GM12875 (cell line): ENCODE measurements around the gene NEUROD4.

Experiments used
- H3K4me3 ChIP-seq: one replicate; pipeline ENCODE4 v1.5.1; 2011; ENCODE audit warnings: low read depth, low read length, control low read depth
- CTCF ChIP-seq: IDR thresholded peaks from 2 replicates; pipeline ENCODE4 v1.5.1; 2011; ENCODE audit warnings: low read depth, mild to moderate bottlenecking, control low read depth, inconsistent platforms, low read length, moderate library complexity, borderline replicate concordance; ENCODE audit not compliant: insufficient read depth

NEUROD4 gene

DNA sequence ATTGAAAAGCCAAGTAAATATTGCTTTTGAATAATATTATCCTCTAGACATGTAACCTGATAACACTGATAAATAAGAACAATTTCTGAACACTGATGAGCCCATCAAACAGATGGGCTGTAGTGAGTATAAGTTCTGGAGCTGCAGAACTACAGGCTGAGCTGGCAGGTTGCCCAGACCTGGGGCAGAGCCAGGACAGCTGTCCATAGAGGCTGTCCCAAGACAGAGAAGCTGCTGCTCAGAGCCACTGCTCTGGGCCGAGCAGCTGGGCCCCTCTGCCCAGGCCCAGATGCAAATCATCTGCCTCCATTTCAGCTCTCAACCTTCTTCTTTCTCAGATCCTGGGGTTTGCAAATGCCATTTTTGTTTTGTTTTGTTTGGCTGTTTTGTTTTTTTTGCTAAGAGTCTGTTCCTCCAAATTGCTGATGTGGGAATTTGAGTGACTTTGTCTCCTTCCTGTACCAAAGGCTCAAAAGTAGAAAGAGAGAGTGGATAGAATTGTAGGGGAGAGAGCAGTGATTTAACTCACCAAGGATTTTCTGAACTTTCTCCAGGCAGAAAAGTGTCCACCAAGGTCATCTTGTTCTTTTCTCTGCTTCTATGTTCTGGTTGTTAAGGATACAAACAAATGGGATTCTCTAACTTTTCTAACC lies 31.2 kb upstream of the NEUROD4 start:
- no peak for TF ChIP-seq CTCF

GRCh38 chr12:54989829-54990228 lies 29.9 kb upstream of the NEUROD4 start:
- TF ChIP-seq CTCF = no peak
- H3K4me3 ChIP-seq = no peak overlapping the region

More for the DNA sequence above, 31.2 kb upstream of the NEUROD4 start:
- no peak overlapping the region for H3K4me3 ChIP-seq

- no peak overlapping the region for H3K4me3 ChIP-seq
- TF ChIP-seq CTCF = no peak
Measured at GRCh38 chr12:54991161-54991990, 28.4 kb upstream of the NEUROD4 start.

GRCh38 chr12:54991991-54992375 lies 27.8 kb upstream of the NEUROD4 start:
- no peak for TF ChIP-seq CTCF
- no peak overlapping the region for H3K4me3 ChIP-seq

- peak; percentile 64; the same call in 1 of the 2 replicates for TF ChIP-seq CTCF
Measured at GRCh38 chr12:54993181-54993835, 26.5 kb upstream of the NEUROD4 start.

DNA sequence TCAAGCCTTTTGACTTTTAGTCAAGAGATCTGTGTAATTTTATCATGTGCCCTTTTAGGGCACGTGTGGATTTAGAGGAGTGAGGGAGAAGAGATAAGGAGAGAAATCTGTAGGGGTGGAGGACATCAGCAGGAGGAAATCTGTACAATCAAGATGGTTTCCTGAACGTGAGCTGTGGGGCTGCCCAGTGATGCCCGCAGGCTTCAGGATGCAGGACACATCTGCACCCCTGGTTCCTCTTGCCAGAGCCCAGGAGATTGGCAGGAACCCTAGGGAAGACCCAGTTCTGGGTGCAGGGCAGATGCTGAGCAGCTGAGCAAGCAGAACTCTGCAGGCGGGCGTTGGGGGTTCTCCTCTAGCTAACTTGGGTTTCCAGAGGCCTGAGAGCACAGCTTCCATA lies 23.6 kb upstream of the NEUROD4 start:
- no peak overlapping the region for H3K4me3 ChIP-seq
- no peak for TF ChIP-seq CTCF

More at GRCh38 chr12:54993181-54993835, 26.5 kb upstream of the NEUROD4 start:
- H3K4me3 ChIP-seq = no peak overlapping the region
